HEK293 (cell line): ENCODE data around the gene ANO2.

Experiments used
- CTCF ChIA-PET: fragments of 350-600 bp; formaldehyde crosslinking; extraction: SDS; loops from one replicate; lab custom pipeline; 2021; ENCODE audit warnings: antibody characterized with exemption; lab: Yijun Ruan, JAX
- POLR2A ChIA-PET: fragments of 300-600 bp; formaldehyde crosslinking; extraction: SDS; loops from one replicate; lab custom pipeline; 2020; ENCODE audit warnings: antibody characterized with exemption, inconsistent platforms; lab: Yijun Ruan, JAX
- H3K27ac ChIP-seq: fragments of 200-500 bp; sonication (Bioruptor generic); 2 replicates; pipeline ENCODE4 v1.5.1; 2014; ENCODE audit warnings: low read depth, low read length, control low read depth, inconsistent platforms; ENCODE audit errors: extremely low read depth
- H3K36me3 ChIP-seq, 2 experiments: fragments of 200-500 bp in 1 of 2; sonication (Bioruptor generic) in 1 of 2; 1 replicate in 1 of 2; 2 replicates in 1 of 2; pipeline ENCODE4 v1.5.1; 2014 to 2017; ENCODE audit warnings: inconsistent platforms in 2 of 2, low read length in 2 of 2; ENCODE audit not compliant: control insufficient read depth in 2 of 2, insufficient read depth in 1 of 2
- H3K4me1 ChIP-seq: fragments of 200-500 bp; sonication (Bioruptor generic); 2 replicates; pipeline ENCODE4 v1.5.1; 2014; ENCODE audit warnings: mild to moderate bottlenecking, low read length, inconsistent platforms; ENCODE audit not compliant: control insufficient read depth, insufficient read depth
- H3K4me3 ChIP-seq: 2 replicates; pipeline ENCODE4 v1.5.1; 2011; ENCODE audit warnings: low read depth, mild to moderate bottlenecking, control low read depth, low read length, moderate library complexity
- H3K9me3 ChIP-seq: fragments of 200-500 bp; sonication (Bioruptor generic); 2 replicates; pipeline ENCODE4 v1.5.1; 2014; ENCODE audit warnings: low read depth, low read length, inconsistent platforms; ENCODE audit not compliant: control insufficient read depth, insufficient read depth
- BCL11A ChIP-seq: fragments of 450-650 bp; formaldehyde crosslinking; IDR thresholded peaks from 2 replicates; pipeline ENCODE4 v1.5.1; 2016; ENCODE audit warnings: low read depth, missing biosample characterization, missing genetic modification characterization
- FEZF1 ChIP-seq: fragments of 450-650 bp; formaldehyde crosslinking; IDR thresholded peaks from 2 replicates; pipeline ENCODE4 v1.5.1; 2016; ENCODE audit warnings: missing biosample characterization, missing genetic modification characterization
- HOXD13 ChIP-seq: sonication (generic); formaldehyde crosslinking; IDR thresholded peaks from 2 replicates; pipeline ENCODE4 v1.8.0; 2022; ENCODE audit warnings: missing genetic modification reagents, borderline replicate concordance
- KLF8 ChIP-seq: fragments of 450-650 bp; formaldehyde crosslinking; IDR thresholded peaks from 2 replicates; pipeline ENCODE4 v1.5.1; 2016; ENCODE audit warnings: missing biosample characterization, missing genetic modification characterization
- MEIS1 ChIP-seq: sonication (generic); formaldehyde crosslinking; IDR thresholded peaks from 2 replicates; pipeline ENCODE4 v1.8.1; 2022; ENCODE audit warnings: missing genetic modification reagents, mild to moderate bottlenecking, borderline replicate concordance
- PRDM6 ChIP-seq: fragments of 450-650 bp; formaldehyde crosslinking; IDR thresholded peaks from 2 replicates; pipeline ENCODE4 v1.5.1; 2017; ENCODE audit warnings: missing biosample characterization, missing genetic modification characterization
- REPIN1 ChIP-seq: fragments of 450-650 bp; formaldehyde crosslinking; IDR thresholded peaks from 2 replicates; pipeline ENCODE4 v1.5.1; 2017; ENCODE audit warnings: missing biosample characterization, missing genetic modification characterization, low read depth
- SCRT2 ChIP-seq: fragments of 450-650 bp; formaldehyde crosslinking; IDR thresholded peaks from 2 replicates; pipeline ENCODE4 v1.5.1; 2016; ENCODE audit warnings: missing biosample characterization, missing genetic modification characterization
- ZFP69B ChIP-seq: fragments of 450-650 bp; formaldehyde crosslinking; IDR thresholded peaks from 2 replicates; pipeline ENCODE4 v1.5.1; 2016; ENCODE audit warnings: missing biosample characterization, missing genetic modification characterization
- ZNF148 ChIP-seq: fragments of 450-650 bp; formaldehyde crosslinking; IDR thresholded peaks from 2 replicates; pipeline ENCODE4 v1.5.0; 2017; ENCODE audit warnings: missing biosample characterization, missing genetic modification characterization, borderline replicate concordance
- ZNF157 ChIP-seq: fragments of 450-650 bp; formaldehyde crosslinking; IDR thresholded peaks from 2 replicates; pipeline ENCODE4 v1.5.1; 2016; ENCODE audit warnings: missing biosample characterization, missing genetic modification characterization
- ZNF19 ChIP-seq: fragments of 450-650 bp; formaldehyde crosslinking; IDR thresholded peaks from 2 replicates; pipeline ENCODE4; 2016; ENCODE audit warnings: missing biosample characterization, missing genetic modification characterization, low read depth
- ZNF221 ChIP-seq: fragments of 450-650 bp; formaldehyde crosslinking; IDR thresholded peaks from 2 replicates; pipeline ENCODE4 v1.5.1; 2017; ENCODE audit warnings: missing biosample characterization, missing genetic modification characterization, borderline replicate concordance
- ZNF239 ChIP-seq: fragments of 450-650 bp; formaldehyde crosslinking; IDR thresholded peaks from 2 replicates; pipeline ENCODE4 v1.5.1; 2016; ENCODE audit warnings: missing biosample characterization, missing genetic modification characterization
- ZNF335 ChIP-seq: fragments of 450-650 bp; formaldehyde crosslinking; conservative IDR thresholded peaks from 2 replicates; pipeline ENCODE4 v1.5.1; 2016; ENCODE audit warnings: missing biosample characterization, missing genetic modification characterization
- ZNF354C ChIP-seq: fragments of 450-650 bp; formaldehyde crosslinking; IDR thresholded peaks from 2 replicates; pipeline ENCODE4 v1.5.1; 2016; ENCODE audit warnings: missing biosample characterization, missing genetic modification characterization, low read depth, borderline replicate concordance
- ZNF513 ChIP-seq: fragments of 450-650 bp; IDR thresholded peaks from 2 replicates; pipeline ENCODE4 v1.5.1; 2018; ENCODE audit warnings: missing biosample characterization, missing genetic modification characterization
- ZNF549 ChIP-seq: fragments of 450-650 bp; IDR thresholded peaks from 2 replicates; pipeline ENCODE4 v1.5.1; 2018; ENCODE audit warnings: missing biosample characterization, missing genetic modification characterization, mild to moderate bottlenecking, inconsistent platforms, moderate library complexity
- ZNF571 ChIP-seq: fragments of 450-650 bp; formaldehyde crosslinking; IDR thresholded peaks from 2 replicates; pipeline ENCODE4 v1.5.0; 2017; ENCODE audit warnings: missing biosample characterization, missing genetic modification characterization
- ZNF585B ChIP-seq: fragments of 450-650 bp; formaldehyde crosslinking; IDR thresholded peaks from 2 replicates; pipeline ENCODE4 v1.5.1; 2016; ENCODE audit warnings: missing biosample characterization, missing genetic modification characterization
- ZNF600 ChIP-seq: fragments of 450-650 bp; formaldehyde crosslinking; IDR thresholded peaks from 2 replicates; pipeline ENCODE4 v1.5.1; 2016; ENCODE audit warnings: missing biosample characterization, missing genetic modification characterization
- ZNF658 ChIP-seq: fragments of 450-650 bp; formaldehyde crosslinking; IDR thresholded peaks from 2 replicates; pipeline ENCODE4; 2016; ENCODE audit warnings: missing biosample characterization, missing genetic modification characterization
- ZNF707 ChIP-seq: fragments of 450-650 bp; formaldehyde crosslinking; IDR thresholded peaks from 2 replicates; pipeline ENCODE4 v1.5.1; 2016; ENCODE audit warnings: missing biosample characterization, missing genetic modification characterization
- ZNF792 ChIP-seq: fragments of 450-650 bp; formaldehyde crosslinking; IDR thresholded peaks from 2 replicates; pipeline ENCODE4 v1.5.1; 2016; ENCODE audit warnings: missing biosample characterization, missing genetic modification characterization

The ANO2 gene

GRCh38 chr12:5516371-5517241, 428.5 kb downstream of the ANO2 start:
- ChIA-PET POLR2A (no interaction called here), CTCF (no interaction called here)
- no peaks in the 10 kb centered on the region for H3K36me3 ChIP-seq
- TF ChIP-seq REPIN1 (tag by site-specific recombination) (no peak), ZNF600 (tag by site-specific recombination) (no peak), ZNF792 (tag by site-specific recombination) (no peak), BCL11A (tag by site-specific recombination) (no peak), ZNF157 (tag by site-specific recombination) (no peak), ZNF549 (tag by site-specific recombination) (no peak)
- no peak overlapping the region for H3K27ac ChIP-seq
- H3K4me1 ChIP-seq: no peaks in the 10 kb centered on the region
- no peak overlapping the region for H3K4me3 ChIP-seq
- no peaks in the 10 kb centered on the region for H3K9me3 ChIP-seq

GRCh38 chr12:5515458-5515857, 429.6 kb downstream of the ANO2 start:
- TF ChIP-seq ZNF585B (no peak), KLF8 (tag by site-specific recombination) (no peak), ZNF513 (tag by site-specific recombination) (no peak), ZNF239 (tag by site-specific recombination) (no peak)
- ChIA-PET POLR2A (no interaction called here), CTCF (no interaction called here)
- Histone ChIP-seq H3K27ac (no peak overlapping the region), H3K36me3 (no peaks in the 10 kb centered on the region), H3K9me3 (no peaks in the 10 kb centered on the region), H3K4me3 (no peak overlapping the region), H3K4me1 (no peaks in the 10 kb centered on the region)

- no peaks in the 10 kb centered on the region for H3K9me3 ChIP-seq
- no peaks in the 10 kb centered on the region for H3K4me1 ChIP-seq
- CTCF ChIA-PET: no interaction called here
- no peaks in the 10 kb centered on the region for H3K36me3 ChIP-seq
- no peak overlapping the region for H3K4me3 ChIP-seq
- H3K27ac ChIP-seq: no peak overlapping the region
- POLR2A ChIA-PET: no interaction called here
- TF ChIP-seq MEIS1 (CRISPR knock-in tag) (no peak), ZNF335 (no peak), ZNF658 (tag by site-specific recombination) (no peak), SCRT2 (tag by site-specific recombination) (no peak), ZNF707 (tag by site-specific recombination) (no peak), ZNF221 (tag by site-specific recombination) (no peak), ZFP69B (tag by site-specific recombination) (no peak)
These were observed 430.5 kb downstream of the ANO2 start for GRCh38 chr12:5514545-5514944.

GRCh38 chr12:5514016-5514415, 431.0 kb downstream of the ANO2 start:
- CTCF ChIA-PET: interaction anchor here (0.8 kb wide), 1 partner anchor 85 kb away, joined by 3 read pairs; no protein-coding TSS in a partner anchor
- no peak for TF ChIP-seq ZNF354C
- TF ChIP-seq HOXD13 (CRISPR knock-in tag): no peak
- TF ChIP-seq ZNF19 (tag by site-specific recombination): no peak
- no peak for TF ChIP-seq ZNF148 (tag by site-specific recombination)
- no peak for TF ChIP-seq FEZF1 (tag by site-specific recombination)
- TF ChIP-seq PRDM6 (tag by site-specific recombination): no peak
- no peak for TF ChIP-seq ZNF571 (tag by site-specific recombination)

More at GRCh38 chr12:5514016-5514415, 431.0 kb downstream of the ANO2 start:
- Histone ChIP-seq H3K27ac (no peak overlapping the region), H3K9me3 (no peaks in the 10 kb centered on the region), H3K36me3 (no peaks in the 10 kb centered on the region), H3K4me3 (no peak overlapping the region), H3K4me1 (no peaks in the 10 kb centered on the region)
- POLR2A ChIA-PET: no interaction called here
